ENCODE data around the gene FREM1.

DNA sequence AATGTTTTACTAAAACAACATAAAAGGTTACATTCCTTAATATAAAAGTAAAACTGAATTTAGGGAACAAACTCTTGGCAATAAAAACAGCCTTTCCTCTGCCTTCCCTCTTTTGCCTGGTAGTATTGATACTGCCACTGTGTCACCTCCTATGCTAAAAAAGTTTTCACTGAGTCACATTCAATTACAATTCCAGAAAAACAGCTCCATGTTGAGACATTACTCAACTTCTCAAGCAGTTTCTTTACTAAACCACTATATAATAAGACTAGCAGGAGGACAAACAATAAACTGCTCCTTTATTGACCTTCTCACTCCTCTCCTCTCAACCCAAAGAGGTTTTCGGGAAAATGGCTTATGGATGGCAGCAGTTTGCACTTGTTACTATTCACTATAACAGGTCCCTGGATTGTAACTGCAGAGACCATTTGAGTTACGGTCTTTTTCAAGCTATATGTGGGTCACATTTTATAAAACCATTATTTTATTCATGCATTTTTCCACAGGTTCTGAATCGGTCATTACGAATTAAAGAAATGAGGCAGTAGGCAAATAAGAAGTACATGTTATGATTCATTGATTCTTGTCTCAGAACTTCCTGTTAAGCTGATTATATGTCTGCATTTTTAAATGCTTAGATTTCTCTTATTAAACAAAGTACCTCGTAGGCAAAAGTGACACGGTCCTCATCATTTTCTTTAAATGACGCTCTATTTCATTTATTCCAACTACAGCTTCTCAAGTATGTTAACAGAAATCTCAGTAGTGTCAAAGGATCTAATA lies 219.1 kb downstream of the FREM1 start:
- TF ChIP-seq, protein P1, sequence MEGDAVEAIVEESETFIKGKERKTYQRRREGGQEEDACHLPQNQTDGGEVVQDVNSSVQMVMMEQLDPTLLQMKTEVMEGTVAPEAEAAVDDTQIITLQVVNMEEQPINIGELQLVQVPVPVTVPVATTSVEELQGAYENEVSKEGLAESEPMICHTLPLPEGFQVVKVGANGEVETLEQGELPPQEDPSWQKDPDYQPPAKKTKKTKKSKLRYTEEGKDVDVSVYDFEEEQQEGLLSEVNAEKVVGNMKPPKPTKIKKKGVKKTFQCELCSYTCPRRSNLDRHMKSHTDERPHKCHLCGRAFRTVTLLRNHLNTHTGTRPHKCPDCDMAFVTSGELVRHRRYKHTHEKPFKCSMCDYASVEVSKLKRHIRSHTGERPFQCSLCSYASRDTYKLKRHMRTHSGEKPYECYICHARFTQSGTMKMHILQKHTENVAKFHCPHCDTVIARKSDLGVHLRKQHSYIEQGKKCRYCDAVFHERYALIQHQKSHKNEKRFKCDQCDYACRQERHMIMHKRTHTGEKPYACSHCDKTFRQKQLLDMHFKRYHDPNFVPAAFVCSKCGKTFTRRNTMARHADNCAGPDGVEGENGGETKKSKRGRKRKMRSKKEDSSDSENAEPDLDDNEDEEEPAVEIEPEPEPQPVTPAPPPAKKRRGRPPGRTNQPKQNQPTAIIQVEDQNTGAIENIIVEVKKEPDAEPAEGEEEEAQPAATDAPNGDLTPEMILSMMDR (IDR thresholded peaks at IDR 0.05), result no peak
- no peak for TF ChIP-seq POLR2A (IDR thresholded peaks at IDR 0.05)
- no peak for TF ChIP-seq EP300 (IDR thresholded peaks at IDR 0.05)

Measured in tibial nerve (tissue), 4 donors.